Kidney glomerular epithelial cell (primary cell): Measurements from ENCODE around the gene ZNF514.
"Not testable (repeated sequence)": the region's sequence is repeated elsewhere in the genome, so short reads cannot be mapped to it uniquely, and the experiment has no call there.

Experiments used
- DNase-seq: peaks from one replicate; lab custom pipeline; 2025; lab: John Stamatoyannopoulos, UW

The ZNF514 gene

GRCh38 chr2:95122197-95122551 lies 37.5 kb downstream of the ZNF514 start:
- DNase-seq, result no peak

DNA sequence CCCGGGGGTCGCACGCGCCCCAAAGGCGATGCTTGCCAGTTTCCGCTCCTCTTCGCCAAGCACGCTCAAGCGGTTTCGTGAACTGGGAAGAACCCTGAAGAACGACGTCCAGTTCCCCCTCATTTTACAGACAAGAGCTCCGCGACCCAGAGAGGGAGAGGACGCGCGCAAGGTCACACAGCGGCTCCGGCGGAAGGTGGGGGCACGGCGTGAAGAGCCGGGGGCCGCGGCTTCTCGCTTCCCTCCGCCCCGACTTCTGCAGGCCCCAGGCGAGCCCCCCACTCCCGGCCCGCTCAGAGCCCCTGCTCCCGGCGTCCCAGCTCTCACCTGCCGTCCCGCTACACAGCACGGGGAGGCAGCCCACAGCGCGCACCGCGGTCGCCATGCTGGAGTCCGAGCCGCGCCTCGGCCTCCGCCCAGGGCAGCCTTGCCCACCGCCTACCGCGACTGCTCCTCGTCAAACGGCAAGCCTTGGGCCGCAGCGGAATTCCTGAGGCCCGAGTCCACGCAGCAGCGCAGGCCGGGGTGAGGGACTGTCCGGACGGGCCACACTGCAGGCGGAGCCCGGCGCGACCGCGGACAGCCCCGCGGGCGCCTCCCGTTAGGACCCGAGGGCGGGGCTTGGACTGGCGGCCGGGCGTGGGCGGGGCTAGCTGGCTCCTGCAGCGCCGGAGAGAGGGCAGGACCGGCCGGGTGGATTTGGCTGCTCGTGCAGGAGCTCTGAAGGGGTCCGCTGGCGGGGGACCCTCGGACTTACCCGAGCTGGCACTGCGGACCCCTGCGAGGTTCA lies 38.0 kb downstream of the ZNF514 start, which contains the start of gene MRPS5:
Gene MRPS5 (minus strand): TSS at position 402 of the 790 bp plus-strand sequence. CDS start 17 bp downstream, at position 385.
- peak; percentile 45 for DNase-seq

- no peak for DNase-seq
Measured at GRCh38 chr2:95121093-95121406, 38.6 kb downstream of the ZNF514 start.

DNA sequence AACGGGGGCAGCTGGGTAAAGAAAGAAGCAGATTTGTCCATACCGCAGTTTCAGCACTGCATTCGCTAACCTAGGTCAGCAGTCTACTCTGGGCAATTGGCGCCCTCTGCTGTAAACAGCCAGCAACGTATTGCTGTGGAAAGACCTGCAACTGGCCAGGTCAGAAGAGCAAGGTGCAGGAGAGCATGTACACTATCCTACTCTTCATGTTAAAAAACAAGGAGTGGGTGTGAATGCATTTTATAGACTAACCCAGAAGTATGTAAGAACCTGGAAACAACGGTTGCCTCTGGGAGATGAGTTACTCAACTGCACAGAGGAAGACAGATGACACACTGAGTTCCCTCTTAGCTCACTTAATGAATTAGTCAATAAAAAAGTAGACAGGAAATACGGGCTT lies 44.2 kb downstream of the ZNF514 start:
- peak; percentile 58 for DNase-seq

DNA sequence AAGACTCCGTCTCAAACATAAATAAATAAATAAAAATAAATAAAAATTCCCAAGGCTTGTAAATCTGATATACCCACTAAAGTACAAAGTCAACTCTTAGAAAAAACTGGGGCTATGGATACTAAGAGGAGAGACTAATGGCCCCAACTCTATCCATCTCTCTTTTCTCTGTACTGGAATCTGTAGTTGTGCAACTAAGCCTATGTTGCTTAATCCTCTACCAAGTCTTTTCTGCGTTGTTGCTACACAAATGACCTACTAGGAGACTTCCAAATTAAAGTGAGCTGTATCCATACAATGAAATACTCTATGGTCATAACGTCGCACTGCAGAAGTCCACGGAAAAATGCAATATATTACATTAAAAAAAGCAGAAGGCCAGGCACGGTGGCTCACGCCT lies 46.2 kb downstream of the ZNF514 start:
- DNase-seq, result no peak

DNA sequence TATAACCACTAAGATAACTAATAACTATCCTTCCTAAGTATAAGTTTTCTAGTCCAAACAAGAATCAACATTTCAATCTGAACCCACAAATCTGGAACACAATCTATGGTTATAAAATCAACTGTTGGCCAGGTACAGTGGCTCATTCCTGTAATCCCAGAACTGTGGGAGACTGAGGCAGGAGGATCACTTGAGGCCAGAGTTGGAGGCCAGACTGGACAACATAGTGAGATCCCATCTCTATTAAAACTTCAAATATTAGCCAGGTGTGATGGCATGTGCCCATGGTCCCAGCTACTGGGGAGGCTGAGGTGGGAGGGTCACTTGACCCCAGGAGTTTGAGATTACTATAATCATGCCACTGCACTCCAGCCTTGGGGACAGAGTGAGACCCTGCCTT lies 49.3 kb downstream of the ZNF514 start:
- DNase-seq, result no peak

DNA sequence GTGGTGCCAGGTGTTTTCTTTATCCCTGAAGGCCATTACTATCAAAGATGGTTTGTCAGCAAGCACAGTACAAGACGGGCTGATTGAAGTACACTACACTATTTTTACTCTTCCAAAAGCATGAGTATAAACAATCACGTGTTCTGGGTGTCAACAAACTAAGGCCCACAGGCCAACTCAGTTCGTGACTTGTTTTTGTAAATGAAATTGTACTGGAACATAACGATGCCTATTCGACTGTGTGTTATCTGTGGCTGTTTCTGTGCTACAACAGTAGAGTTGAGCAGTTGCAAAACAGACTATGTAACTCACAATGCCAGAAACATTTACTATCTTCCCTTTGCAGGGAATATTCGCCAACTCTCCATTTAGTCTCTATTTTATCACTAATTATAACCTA lies 50.4 kb downstream of the ZNF514 start:
- DNase-seq, result no peak

GRCh38 chr2:95106081-95106480 lies 53.6 kb downstream of the ZNF514 start:
- DNase-seq, result no peak

DNA sequence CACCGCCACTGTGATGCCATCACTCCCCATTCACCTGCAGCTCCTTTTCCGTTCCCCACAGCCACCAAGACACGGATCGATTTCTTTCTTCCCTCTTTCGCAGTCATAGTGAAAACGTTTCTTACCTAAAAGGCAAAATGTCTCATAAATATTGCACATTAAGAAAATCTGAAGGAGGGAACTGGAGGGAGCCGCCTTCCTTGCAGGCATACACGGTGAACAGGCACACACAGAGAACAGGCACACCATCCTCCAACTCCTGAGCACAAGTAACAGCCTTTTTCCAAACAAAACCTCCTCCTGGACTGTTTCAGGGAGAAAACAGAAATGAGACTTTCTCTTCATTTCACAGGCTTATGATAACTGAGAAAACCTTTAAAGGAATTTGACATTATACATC lies 55.0 kb downstream of the ZNF514 start:
- no peak for DNase-seq

DNA sequence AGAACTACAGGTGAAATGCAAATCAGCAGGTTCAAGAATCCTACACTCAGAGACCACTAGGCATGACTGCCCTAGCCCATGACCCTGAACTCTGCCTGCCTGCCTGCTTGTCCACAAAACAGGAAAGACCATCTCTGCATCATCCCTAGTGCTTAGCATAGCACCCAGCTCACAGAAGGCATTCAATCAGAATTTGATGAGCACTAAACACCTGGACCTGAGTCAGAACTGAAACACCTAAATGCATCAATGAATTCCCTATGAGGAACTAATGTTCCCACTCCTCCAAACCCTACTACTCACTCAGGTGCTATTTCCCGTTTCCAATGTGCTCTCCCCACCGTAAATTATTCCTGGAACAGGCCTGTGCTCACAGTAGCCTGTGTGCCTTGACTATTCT lies 59.7 kb downstream of the ZNF514 start:
- DNase-seq, result no peak

GRCh38 chr2:95098273-95098672 lies 61.4 kb downstream of the ZNF514 start:
- DNase-seq, result not testable (repeated sequence)
